KBM-7 (cell line): ENCODE measurements around the gene CRX.
"Not testable (repeated sequence)": the region's sequence is repeated elsewhere in the genome, so short reads cannot be mapped to it uniquely, and the experiment has no call there.

Experiments used
- DNase-seq: peaks from one replicate; pipeline ENCODE4 v3.0.0-alpha.2; 2015
- in situ Hi-C: fragments of 300-500 bp; cut with MboI; formaldehyde crosslinking; loops from 2 replicates; pipeline ENCODE4 v1.14.3; 2020; ENCODE audit warnings: low sequenced_read_pairs, low pct_unique_long_range_greater_than_20kb, mixed read lengths

CRX gene

DNA sequence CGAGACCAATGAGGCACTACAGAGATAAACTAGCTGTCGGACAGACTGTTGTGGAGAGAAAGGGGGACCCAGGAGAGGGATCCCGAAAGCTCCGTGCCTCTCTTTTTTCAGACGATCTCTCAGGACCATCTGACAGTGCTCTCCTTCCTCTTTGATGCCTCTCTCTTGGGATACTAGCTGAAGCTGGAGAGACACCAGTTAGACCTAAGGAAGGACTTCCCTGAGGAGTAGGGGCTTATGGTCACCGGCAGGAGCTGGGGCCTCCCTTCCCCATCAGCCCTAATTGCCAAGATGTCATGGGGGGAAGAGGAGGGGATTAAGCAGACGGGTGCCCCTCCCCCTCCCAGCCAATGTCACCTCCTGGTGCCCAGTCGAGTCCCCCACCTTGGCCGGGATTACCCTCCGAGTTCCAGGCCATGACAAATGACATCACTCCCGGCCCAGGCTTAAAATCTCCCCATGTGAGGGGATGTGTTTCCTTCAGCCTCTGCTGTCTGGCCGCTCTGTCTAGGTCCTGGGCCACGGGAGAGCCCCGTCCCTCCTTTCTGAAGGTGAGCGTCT lies at the start of gene CRX:
Gene CRX, plus strand, starts transcription at position 478 of the 561 bp plus-strand sequence. CDS start 12,507 bp downstream, outside the sequence.
- in situ Hi-C loops = no loop called here
- no peak for DNase-seq

DNA sequence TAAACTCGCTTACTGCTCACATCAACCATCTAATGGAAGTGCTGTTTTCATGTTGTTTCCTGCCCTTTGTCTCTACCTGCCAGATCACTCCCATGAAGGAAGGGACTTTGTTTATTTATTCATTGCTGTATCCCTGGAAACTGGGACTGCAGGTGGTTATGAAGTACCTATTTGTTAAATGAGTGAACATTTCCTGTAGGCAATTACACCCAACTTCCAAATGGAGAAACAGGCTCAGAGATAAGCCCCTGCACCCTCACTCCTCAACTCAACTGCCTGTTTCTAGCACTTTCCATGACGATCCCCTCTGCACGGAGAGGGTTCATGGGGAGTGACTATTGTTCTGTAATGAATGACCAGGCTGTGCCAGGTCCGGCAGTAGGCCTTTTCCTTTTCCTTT lies 45.2 kb upstream of the CRX start:
- DNase-seq = no peak
- in situ Hi-C loops = no loop called here

DNA sequence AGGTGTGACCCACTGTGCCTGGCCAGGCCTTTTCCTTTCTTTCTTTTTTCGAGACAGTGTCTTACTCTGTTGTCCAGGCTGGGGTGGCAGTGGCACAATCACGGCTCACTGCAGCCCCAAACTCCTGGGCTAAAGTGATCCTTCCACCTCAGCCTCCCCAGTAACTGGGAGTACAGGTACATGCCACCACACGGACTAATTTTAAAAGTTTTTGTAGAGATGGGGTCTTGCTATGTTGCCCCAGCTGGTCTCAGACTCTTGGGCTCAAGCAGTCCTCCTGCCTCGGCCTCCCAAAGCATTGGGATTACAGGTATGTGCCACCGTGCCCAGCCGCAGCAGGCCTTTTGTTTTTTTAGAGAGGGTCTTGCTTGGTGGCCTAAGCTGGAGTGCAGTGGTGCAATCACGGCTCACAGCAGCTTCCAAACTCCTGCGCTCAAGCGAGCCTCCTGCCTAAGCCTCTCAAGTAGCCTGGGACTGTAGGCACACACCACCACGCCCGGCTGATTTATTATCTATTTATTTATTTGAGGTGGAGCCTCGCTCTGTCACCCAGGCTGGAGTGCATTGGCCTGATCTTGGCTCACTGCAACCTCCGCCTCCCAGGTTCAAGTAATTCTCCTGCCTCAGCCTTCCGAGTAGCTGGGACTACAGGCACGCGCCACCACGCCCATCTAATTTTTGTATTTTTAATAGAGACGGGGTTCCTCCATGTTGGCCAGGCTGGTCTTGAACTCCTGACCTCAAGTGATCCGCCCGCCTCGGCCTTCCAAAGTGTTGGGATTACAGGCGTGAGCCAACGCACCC lies 44.3 kb upstream of the CRX start:
- in situ Hi-C loops, DNase-seq: not testable (repeated sequence)

DNA sequence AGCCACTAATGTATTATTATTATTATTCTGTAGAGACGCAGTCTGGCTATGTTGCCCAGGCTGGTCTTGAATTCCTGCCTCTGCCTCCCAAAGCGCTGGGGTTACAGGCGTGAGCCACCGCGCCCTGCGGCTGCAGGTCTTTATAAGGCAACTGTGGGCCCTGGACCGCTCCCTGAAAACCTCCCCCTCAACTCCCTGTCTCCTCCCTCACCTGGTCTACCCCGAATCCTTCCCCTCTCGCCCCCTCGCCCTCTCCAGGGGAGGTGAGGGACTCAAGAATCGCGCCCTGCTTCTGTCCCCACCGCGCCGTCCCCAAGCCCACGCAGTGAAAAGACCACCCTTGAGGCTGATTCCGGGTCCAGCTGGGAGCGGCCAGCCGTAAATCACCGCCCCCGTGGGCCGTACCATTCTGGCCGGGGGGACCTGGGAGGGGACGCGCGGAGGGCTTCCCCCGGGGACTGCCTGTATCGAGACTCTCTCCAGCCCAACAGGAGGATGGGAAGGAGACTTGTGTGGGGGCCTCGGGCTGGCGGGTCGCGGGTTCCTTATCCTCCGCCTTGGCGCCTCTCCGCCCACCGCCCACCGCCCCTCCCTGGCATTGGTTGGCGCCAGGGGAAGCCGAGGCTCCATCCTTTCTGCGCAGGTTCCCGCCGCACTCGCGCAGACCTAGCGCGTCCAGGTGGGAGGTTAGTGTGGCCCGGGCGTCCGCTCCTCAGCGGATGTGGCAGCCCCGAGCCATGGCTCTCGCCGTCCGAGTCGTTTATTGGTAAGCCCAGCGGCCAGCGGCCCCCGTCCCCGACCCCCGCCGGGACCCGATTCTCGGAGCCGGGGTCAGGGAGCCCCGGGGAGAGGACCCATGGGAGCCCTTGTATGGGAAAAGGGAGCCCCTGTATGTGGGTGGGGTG lies 43.4 kb upstream of the CRX start, which contains the start of gene SELENOW:
Gene SELENOW, plus strand, starts transcription at position 655 of the 905 bp plus-strand sequence. Its CDS starts 83 bp downstream, at position 738.
- peak; percentile 76 for DNase-seq
- in situ Hi-C loops = no loop called here

DNA sequence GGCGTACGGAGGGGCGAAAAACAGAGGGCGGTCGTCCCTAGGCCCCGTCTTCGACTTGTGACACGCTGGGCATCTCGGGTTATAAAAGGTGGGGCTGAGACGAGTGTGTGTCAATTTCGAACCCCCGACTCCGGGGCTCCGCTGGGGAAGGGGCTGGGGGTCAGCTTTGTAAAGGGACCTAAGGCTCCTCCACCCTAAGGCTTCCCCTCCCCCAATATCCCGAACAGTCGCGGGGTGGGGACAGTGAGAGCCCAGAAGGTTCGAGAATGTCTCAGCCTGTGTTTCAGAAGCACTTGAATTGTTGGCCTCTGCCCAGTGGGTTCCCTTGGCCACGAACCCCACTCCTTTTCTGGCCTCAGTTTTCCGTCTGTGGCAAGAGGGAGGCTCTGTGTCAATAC lies 42.8 kb upstream of the CRX start:
- in situ Hi-C loops = no loop called here
- DNase-seq = no peak

DNA sequence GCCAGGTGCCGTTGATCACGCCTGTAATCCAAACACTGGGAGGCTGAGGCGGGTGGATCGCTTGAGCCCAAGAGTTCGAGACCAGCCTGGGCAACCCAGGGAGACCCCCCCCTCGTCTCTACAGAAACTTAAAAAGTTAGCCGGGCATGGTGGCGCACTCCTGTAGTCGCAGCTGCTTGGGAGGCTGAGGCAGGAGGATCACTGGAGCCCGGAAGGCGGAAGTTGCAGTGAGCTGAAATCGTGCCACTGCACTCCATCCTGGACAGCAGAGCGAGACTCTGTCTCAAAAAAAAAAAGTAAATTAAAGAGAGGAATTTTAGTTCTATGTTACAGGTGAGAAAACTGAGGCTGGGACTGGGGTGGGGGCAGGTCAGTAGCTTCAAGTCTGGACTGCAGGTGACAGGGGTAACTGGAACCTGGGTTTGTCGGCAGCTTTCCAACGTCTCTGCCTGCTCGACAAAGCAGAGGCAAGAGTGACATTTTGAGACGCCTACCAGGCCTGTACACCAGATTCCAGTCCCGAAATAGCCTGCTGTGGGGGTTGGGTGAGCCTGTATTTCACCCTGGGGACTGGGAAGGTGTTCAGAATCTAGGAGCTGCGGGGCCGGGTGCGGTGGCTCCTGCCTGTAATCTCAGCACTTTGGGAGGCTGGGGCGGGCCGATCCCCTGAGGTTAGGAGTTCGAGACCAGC lies 42.1 kb upstream of the CRX start:
- no peak for DNase-seq
- in situ Hi-C loops = no loop called here

DNA sequence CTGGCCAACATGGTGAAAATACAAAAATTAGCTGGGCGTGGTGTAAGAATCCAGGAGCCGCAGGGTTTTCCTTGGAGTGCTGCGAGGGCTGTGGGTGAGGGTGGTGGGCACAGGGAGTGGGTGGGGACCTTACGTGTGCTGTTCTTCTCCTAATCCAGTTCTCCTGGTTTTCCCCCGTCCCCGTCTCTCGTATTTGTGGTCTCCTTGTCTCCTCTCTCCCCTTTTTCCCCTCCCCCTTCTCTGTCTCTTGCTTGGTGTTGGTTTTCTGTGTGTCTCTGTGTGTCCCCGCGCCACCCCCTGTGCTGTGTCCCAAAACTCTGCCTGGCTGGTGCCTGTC lies 41.6 kb upstream of the CRX start:
- in situ Hi-C loops = no loop called here
- DNase-seq = no peak

DNA sequence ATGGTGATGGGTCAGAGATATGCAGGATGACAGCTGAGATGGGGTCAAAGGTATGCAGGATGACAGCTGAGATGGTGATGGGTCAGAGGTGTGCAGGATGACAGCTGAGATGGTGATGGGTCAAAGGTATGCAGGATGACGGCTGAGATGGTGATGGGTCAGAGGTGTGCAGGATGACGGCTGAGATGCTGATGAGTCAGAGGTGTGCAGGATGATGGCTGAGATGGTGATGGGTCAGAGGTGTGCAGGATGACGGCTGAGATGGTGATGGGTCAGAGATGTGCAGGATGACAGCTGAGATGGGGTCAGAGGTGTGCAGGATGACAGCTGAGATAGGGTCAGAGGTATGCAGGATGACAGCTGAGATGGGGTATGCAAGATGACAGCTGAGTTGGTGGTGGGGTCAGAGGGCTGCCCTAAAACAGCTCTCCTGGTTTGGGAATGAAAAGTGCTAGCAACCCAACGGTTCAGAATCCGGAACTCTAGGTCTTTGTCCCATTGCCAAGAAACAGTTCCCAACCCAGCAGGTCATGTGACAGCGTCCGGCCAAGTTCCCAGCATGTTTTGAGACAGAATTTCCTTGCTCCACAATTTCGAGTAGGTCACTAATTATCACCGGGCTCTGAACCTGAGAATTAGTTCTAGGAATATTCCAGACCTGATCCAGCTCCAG lies 40.0 kb upstream of the CRX start:
- no peak for DNase-seq
- in situ Hi-C loops = no loop called here

DNA sequence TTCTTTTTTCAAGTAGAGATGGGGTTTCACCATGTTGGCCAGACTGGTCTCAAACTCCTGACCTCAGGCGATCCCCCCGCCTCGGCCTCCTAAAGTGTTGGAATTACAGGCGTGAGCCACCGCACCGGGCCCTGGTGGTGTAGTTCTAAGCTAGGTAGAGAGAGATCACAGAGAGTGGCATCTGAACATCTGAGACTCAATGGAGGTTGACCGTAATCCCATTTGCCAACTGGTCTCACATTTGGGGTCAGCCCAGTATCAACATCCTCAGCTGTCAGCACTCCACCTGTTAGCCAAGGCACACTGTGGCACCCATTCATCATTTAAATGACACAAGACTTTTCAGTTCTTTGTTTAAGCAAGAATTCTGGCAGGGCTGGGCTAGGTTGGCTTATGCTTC lies 35.2 kb upstream of the CRX start:
- no peak for DNase-seq
- in situ Hi-C loops = no loop called here

DNA sequence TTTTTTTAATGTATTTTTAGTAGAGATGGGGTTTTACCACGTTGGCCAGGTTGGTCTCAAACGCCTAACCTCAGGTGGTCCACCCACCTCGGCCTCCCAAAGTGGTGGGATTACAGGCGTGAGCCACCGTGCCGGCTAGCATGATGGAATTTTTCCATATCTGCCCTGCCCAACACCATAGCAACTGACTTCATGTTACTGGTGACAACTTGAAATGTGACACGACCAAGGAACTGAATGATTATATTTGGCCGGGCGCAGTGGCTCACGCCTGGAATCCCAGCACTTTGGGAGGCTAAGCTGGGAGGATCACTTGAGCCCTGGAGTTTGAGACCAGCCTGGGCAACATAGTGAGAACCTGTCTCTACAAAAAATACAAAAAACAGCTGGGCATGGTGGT lies 34.4 kb upstream of the CRX start:
- DNase-seq, in situ Hi-C loops: not testable (repeated sequence)

DNA sequence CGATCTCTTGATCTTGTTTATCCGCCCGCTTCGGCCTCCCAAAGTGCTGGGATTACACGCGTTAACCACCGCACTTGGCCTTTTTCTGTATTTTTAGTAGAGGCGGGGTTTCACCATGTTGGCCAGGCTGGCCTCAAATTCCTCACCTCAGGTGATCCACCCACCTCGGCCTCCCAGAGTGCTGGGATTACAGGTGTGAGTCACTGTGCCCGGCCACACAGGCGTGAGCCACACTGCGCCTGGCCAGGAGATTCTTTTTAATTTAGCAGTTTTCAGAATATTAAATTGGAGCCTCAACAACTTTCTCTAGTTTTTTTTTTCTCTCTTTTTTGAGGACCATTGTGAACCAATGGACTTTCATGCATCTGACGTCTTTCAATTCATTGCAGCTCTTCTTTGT lies 31.9 kb upstream of the CRX start:
- DNase-seq, in situ Hi-C loops: not testable (repeated sequence)

DNA sequence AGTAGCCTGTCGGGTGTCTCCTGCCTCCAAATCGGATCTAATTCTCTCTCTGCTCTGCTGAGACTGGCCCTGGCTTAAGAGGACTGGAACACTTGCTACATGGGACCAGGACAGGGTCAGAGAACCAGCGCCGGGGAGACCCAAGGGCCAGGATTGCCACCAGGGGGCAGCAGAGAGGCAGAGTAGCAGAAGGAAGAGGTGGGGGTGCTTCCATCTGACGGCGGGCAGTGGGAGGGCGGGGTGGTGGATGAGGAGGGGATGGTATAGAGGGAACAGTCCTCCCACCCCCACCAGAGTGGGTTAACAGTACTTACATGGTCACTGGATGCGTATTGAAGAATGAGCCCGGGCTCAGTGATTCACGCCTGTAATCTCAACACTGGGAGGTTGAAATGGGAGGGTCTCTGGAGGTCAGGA lies 31.3 kb upstream of the CRX start:
- in situ Hi-C loops = no loop called here
- peak; percentile 76 for DNase-seq

DNA sequence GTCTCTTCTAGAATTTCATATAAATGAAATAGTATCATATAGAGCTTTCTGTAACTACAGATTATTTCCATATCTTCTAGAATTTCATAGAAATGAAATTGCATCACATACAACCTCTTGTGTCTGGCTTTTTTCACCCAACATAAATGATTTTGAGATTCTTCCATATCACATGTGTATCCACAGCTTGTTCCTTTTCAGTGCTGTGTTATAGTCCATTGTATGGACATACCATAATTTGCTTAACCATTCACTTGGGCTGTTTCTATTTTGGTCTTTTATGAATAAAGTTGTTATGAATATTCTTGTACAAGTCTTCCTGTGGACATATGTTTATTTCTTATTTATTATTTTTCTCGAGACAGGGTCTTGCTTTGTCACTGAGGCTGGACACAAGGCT lies 29.1 kb upstream of the CRX start:
- DNase-seq = no peak
- in situ Hi-C loops = no loop called here

DNA sequence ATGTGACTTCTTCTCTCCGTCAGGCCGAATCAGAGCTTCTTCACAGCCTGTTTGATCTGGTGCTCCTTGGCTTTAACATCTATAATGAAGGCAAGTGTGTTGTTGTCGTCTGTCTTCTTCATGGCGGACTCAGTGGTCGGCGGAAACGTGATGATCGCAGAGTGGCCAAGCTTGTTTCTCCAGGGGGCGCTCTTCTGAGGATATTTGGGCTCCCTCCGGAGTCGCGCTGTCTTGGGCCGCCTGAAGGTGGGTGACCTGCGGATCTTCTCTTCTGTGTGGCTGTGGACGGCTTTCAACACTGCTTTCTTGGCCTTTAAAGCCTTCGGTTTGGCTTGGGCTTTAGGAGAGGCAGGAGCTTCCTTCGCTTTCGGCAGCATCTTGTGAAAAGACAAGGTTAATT lies 27.2 kb upstream of the CRX start:
- DNase-seq = no peak
- in situ Hi-C loops = no loop called here

DNA sequence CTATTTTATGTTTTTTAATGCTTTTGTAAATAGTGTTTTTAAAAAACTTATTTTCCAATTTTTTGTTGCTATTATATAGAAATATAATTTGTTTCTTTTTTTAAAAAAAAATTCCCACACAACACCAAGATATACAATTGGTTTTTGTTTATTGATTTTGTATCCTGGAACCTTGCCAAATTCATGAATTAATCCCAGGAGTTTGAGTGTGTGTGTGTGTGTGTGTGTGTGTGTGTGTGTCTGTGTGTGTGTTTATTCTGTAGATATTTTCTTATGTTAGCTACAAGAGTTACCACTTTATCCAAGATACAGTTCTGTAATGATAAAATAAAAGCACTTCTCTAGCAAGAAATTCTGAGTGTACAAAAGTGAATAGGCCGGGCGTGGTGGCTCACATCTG lies 25.0 kb upstream of the CRX start:
- in situ Hi-C loops = no loop called here
- no peak for DNase-seq

DNA sequence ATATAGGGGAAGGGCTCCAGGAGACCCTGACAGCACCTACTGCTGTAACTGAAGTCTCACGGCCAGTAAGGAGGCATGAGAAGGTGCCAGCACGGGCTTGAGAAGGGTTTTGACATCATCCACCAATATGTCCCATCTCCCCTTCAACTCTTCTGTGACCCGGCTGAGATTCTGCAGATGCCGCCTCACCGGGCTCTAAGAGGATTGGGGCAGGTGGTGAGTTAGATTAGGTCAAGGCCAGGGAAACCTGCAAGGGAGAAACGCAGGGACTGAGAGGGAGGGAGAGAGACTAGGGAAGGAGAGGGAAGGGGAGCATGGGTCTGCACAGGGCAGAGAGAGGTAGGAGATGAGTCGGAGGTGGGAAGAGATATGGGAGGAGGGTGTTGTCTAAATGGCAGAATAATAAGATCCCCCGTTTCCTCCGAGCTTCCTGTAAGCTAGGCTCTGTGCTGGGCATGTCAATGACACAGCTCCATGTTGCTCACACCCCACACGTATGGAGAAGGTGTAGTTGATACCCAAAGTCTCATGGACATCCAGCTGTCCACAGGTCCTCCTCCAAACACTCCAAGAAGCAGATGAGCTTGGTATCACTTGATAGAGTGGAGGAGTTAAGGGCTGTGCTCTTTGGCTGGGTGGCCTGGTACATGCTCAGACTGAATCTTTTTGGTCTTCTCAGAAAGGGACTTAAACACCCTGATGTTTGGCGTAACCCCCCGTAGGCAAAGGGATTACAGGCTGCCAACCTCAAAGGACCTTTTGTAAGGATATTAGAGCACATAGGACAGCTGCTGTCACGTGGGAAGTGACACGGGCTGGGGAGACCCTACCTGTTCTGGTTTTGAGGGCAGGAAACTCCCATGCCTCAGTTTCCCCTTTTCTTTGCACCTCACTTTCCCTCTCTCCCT lies 23.5 kb upstream of the CRX start:
- DNase-seq = no peak
- in situ Hi-C loops = no loop called here

DNA sequence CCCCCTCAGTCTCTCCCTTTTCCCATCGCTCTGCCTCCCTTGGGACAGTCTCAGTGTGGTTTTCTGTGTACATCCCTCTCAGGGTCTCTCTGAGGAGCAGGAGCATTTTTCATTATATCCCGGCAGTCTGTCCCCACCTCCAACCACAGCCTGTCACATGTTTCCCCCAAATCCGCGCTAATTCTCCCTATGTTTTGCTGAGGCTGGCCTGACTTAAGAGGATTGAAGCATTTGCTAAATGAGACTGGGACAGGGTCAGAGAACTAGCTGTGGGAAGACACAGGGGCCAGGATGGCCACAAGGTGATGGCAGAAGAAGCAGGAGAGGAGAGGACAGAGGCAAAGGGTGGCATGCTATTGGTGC lies 22.9 kb upstream of the CRX start:
- DNase-seq = no peak
- in situ Hi-C loops = no loop called here

DNA sequence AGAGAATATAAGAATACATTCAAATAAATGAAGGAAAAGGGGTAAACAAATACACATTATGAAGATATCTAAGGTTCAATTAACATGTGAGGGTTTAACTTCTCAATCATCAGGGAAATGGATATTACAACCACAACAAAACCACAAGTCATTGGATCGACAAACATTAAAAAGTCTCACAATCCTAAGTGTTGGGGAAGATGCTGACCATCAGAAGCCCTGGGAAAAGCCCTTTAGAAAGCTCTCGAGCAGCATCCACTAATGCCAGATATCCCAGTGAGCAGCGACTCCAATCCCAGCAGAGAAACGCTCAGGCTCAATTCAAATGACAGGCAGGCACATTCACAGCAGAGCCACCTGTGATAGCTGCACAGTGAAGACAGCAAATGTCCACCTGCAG lies 20.5 kb upstream of the CRX start:
- no peak for DNase-seq
- in situ Hi-C loops = no loop called here
